H1 (cell line): ENCODE data around the gene TNRC6A. TPM values are rescaled to one million over a fixed set of nuclear protein-coding genes. Genes with fewer than 3 reads are reported as not detected.
"Not testable (repeated sequence)": the region's sequence is repeated elsewhere in the genome, so short reads cannot be mapped to it uniquely, and the experiment has no call there.

Experiments
- CTCF ChIA-PET: fragments of 300-600 bp; sonication (Branson Sonifier 250); formaldehyde crosslinking; loops from one replicate; lab custom pipeline; 2021; ENCODE audit not compliant: partially characterized antibody; lab: Charles Lee
- POLR2A ChIA-PET: fragments of 300-600 bp; sonication (Branson Sonifier 250); formaldehyde crosslinking; loops from one replicate; lab custom pipeline; 2021; ENCODE audit warnings: inconsistent platforms; ENCODE audit not compliant: partially characterized antibody; lab: Charles Lee
- DNase-seq, 2 experiments: peaks; one replicate each; pipeline versions ENCODE4 v3.0.0 to v3.0.0-alpha.2; 2010 to 2022; ENCODE audit warnings: low spot score in 2 of 2, low read depth in 1 of 2, mixed read lengths in 1 of 2
- FAIRE-seq: peaks from 2 replicates; lab custom pipeline; 2011; peaks lifted over from hg19 to GRCh38; lab: Jason Lieb, UNC
- H2AFZ ChIP-seq: 2 replicates; pipeline ENCODE4 v1.8.1; 2012; ENCODE audit warnings: low read length, inconsistent platforms
- H2AK5ac ChIP-seq: 2 replicates; pipeline ENCODE4 v1.6.1; 2013; ENCODE audit warnings: low read depth, low read length
- H2BK120ac ChIP-seq: replicated peaks from 2 replicates; pipeline ENCODE3; 2013; ENCODE audit warnings: low read depth, low read length, inconsistent platforms
- H2BK12ac ChIP-seq: 2 replicates; pipeline ENCODE4 v1.6.1; 2013; ENCODE audit warnings: low read depth, low read length
- H2BK15ac ChIP-seq: 2 replicates; pipeline ENCODE4 v1.6.1; 2013; ENCODE audit warnings: low read length
- H2BK20ac ChIP-seq: 2 replicates; pipeline ENCODE4 v1.6.1; 2013; ENCODE audit warnings: low read length
- H2BK5ac ChIP-seq: 2 replicates; pipeline ENCODE4 v1.6.1; 2013; ENCODE audit warnings: low read depth, low read length
- H3K14ac ChIP-seq: 2 replicates; pipeline ENCODE4 v1.6.1; 2013; ENCODE audit warnings: inconsistent platforms; ENCODE audit not compliant: insufficient read length
- H3K18ac ChIP-seq: 2 replicates; pipeline ENCODE4 v1.6.1; 2013; ENCODE audit warnings: low read length; ENCODE audit errors: extremely low read depth
- H3K23ac ChIP-seq: 2 replicates; pipeline ENCODE4 v1.6.1; 2013; ENCODE audit warnings: inconsistent platforms; ENCODE audit not compliant: insufficient read length
- H3K23me2 ChIP-seq: 2 replicates; pipeline ENCODE4 v1.6.1; 2013; ENCODE audit warnings: low read depth, low read length
- H3K27ac ChIP-seq: 2 replicates; pipeline ENCODE4 v1.6.1; 2011; ENCODE audit warnings: low read depth, low read length, inconsistent platforms
- H3K27me3 ChIP-seq, 4 experiments: replicated peaks in 1 of 4; 1 replicate in 1 of 4; 2 replicates in 3 of 4; pipeline versions ENCODE4 v1.6.1 to v1.8.1; 2011 to 2013; ENCODE audit warnings: low read length in 3 of 4, mild to moderate bottlenecking in 3 of 4, inconsistent platforms in 2 of 4, mixed read lengths in 2 of 4, moderate library complexity in 1 of 4; ENCODE audit not compliant: control insufficient read depth in 3 of 4, insufficient read depth in 3 of 4; ENCODE audit errors: extremely low read depth in 1 of 4
- H3K36me3 ChIP-seq, 4 experiments: 2 replicates each; pipeline versions ENCODE4 v1.6.1 to v1.8.1; 2011 to 2013; ENCODE audit warnings: mild to moderate bottlenecking in 4 of 4, low read length in 3 of 4, moderate library complexity in 2 of 4, control low read depth in 1 of 4, inconsistent platforms in 1 of 4; ENCODE audit not compliant: insufficient read depth in 4 of 4, control insufficient read depth in 2 of 4
- H3K4ac ChIP-seq: replicated peaks from 2 replicates; pipeline ENCODE3; 2013; ENCODE audit warnings: low read length, low read depth, mixed read lengths, inconsistent platforms; ENCODE audit not compliant: insufficient read length
- H3K4me1 ChIP-seq, 4 experiments: replicated peaks in 1 of 4; 1 replicate in 1 of 4; 2 replicates in 3 of 4; pipeline versions ENCODE4 v1.6.1 to v1.8.1; 2011 to 2013; ENCODE audit warnings: low read length in 3 of 4, inconsistent platforms in 2 of 4, mixed read lengths in 1 of 4; ENCODE audit not compliant: insufficient read depth in 4 of 4, control insufficient read depth in 3 of 4
- H3K4me2 ChIP-seq, 2 experiments: 2 replicates each; pipeline versions ENCODE4 v1.6.1 to v1.8.1; 2011 to 2013; ENCODE audit warnings: low read depth in 2 of 2, low read length in 2 of 2, control low read depth in 1 of 2, inconsistent platforms in 1 of 2, mild to moderate bottlenecking in 1 of 2; ENCODE audit not compliant: insufficient read depth in 1 of 2
- H3K4me3 ChIP-seq, 4 experiments: fragments of 200-600, 300-600 bp in 1 of 4; sonication (generic), shearing (Covaris generic), sonication (Bioruptor Twin) in 1 of 4; 2 replicates each; pipeline versions ENCODE4 v1.5.1 to v1.8.1; 2011 to 2016; ENCODE audit warnings: low read length in 4 of 4, low read depth in 3 of 4, control low read depth in 2 of 4, inconsistent platforms in 2 of 4, mild to moderate bottlenecking in 2 of 4, mixed read lengths in 1 of 4, moderate library complexity in 1 of 4; ENCODE audit not compliant: insufficient read depth in 2 of 4; ENCODE audit errors: extremely low read depth in 1 of 4
- H3K56ac ChIP-seq: replicated peaks from 2 replicates; pipeline ENCODE3; 2013; ENCODE audit warnings: low read depth, mild to moderate bottlenecking, mixed read lengths, low read length, inconsistent platforms; ENCODE audit not compliant: insufficient read length
- H3K79me1 ChIP-seq: 2 replicates; pipeline ENCODE4 v1.6.1; 2013; ENCODE audit warnings: low read depth, low read length, control low read depth
- H3K79me2 ChIP-seq, 2 experiments: 2 replicates each; pipeline versions ENCODE4 v1.6.1 to v1.8.1; 2012 to 2013; ENCODE audit warnings: low read length in 2 of 2, mild to moderate bottlenecking in 2 of 2, inconsistent platforms in 1 of 2; ENCODE audit not compliant: insufficient read depth in 2 of 2, control insufficient read depth in 1 of 2
- H3K9ac ChIP-seq, 4 experiments: replicated peaks in 1 of 4; 1 replicate in 1 of 4; 2 replicates in 3 of 4; pipeline versions ENCODE4 v1.6.1 to v1.8.1; 2011 to 2013; ENCODE audit warnings: low read depth in 3 of 4, low read length in 3 of 4, control low read depth in 2 of 4, mild to moderate bottlenecking in 2 of 4, moderate library complexity in 2 of 4, inconsistent platforms in 1 of 4; ENCODE audit errors: extremely low read depth in 1 of 4
- H3K9me3 ChIP-seq, 2 experiments: 2 replicates each; pipeline versions ENCODE4 v1.6.1 to v1.8.1; 2012 to 2013; ENCODE audit warnings: mild to moderate bottlenecking in 2 of 2, moderate library complexity in 2 of 2, control low read depth in 1 of 2, inconsistent platforms in 1 of 2, low read depth in 1 of 2, low read length in 1 of 2, mixed read lengths in 1 of 2; ENCODE audit not compliant: insufficient read depth in 2 of 2
- H4K20me1 ChIP-seq, 2 experiments: replicated peaks in 1 of 2; 2 replicates each; pipeline versions ENCODE3 to v1.8.1; 2011 to 2013; ENCODE audit warnings: inconsistent platforms in 2 of 2, low read length in 2 of 2, mild to moderate bottlenecking in 1 of 2; ENCODE audit not compliant: insufficient read depth in 2 of 2, control insufficient read depth in 1 of 2
- H4K5ac ChIP-seq: 2 replicates; pipeline ENCODE4 v1.6.1; 2013; ENCODE audit warnings: low read length, low read depth, mixed read lengths, inconsistent platforms; ENCODE audit not compliant: insufficient read length
- H4K8ac ChIP-seq: 2 replicates; pipeline ENCODE4 v1.8.0; 2013; ENCODE audit warnings: mild to moderate bottlenecking, moderate library complexity, low read length, inconsistent platforms; ENCODE audit not compliant: insufficient read depth; ENCODE audit errors: extremely low read depth
- H4K91ac ChIP-seq: replicated peaks from 2 replicates; pipeline ENCODE3; 2013; ENCODE audit warnings: low read length, mixed read lengths, inconsistent platforms; ENCODE audit not compliant: insufficient read length
- WGBS, 2 experiments: shearing (Covaris generic) in 1 of 2; methylation state at CpG; one replicate each; pipeline versions ENCODE4 v1.1.6 to v1.1.7; 2013 to 2015; ENCODE audit warnings: low lambda C conversion rate in 2 of 2, mixed read lengths in 2 of 2, inconsistent platforms in 1 of 2, low coverage in 1 of 2, missing lambda C conversion rate in 1 of 2; ENCODE audit not compliant: insufficient replicate concordance in 2 of 2, insufficient coverage in 1 of 2, insufficient read length in 1 of 2; ENCODE audit errors: extremely low coverage in 1 of 2, missing lambda C conversion rate in 1 of 2; 5-methylcytosine and 5-hydroxymethylcytosine counted together
- polyA plus RNA-seq, 7 experiments: library from polyadenylated mRNA; depleted of rRNA in 3 of 7; stranded (reverse) in 5 of 7; unstranded in 2 of 7; fragments of >200 nt in 5 of 7; fragments of 200-250 nt in 2 of 7; gene quantifications; 1 replicate in 5 of 7; 2 replicates in 1 of 7; 4 replicates in 1 of 7; pipeline versions ENCODE4 v1.2.1 to v1.2.3, GENCODE V29; 2011 to 2013; ENCODE audit warnings: missing spikeins in 2 of 7, mixed read lengths in 2 of 7
- total RNA-seq: library from RNA; stranded (reverse); fragmentation: NEBNext Ultra II Directional; extraction: Animal tissue kit (Norgen Biotek cat#: 25700); gene quantifications from 2 replicates; pipeline ENCODE4 v1.2.1, GENCODE V29; 2021

The TNRC6A gene
- total and polyA plus RNA-seq, 2 of the 8 experiments (the other 6 are each of a cell fraction or from before 2014, with no cell fraction given): 67.6 to 103 TPM

- DNase-seq, H2BK120ac ChIP-seq, H3K4ac ChIP-seq, H3K27ac ChIP-seq, H3K23me2 ChIP-seq, H3K14ac ChIP-seq, H2BK12ac ChIP-seq, H3K4me3 ChIP-seq, H4K8ac ChIP-seq, FAIRE-seq, H3K36me3 ChIP-seq, H4K5ac ChIP-seq, H3K18ac ChIP-seq, H4K91ac ChIP-seq, H3K79me1 ChIP-seq, H3K9me3 ChIP-seq, H3K23ac ChIP-seq, H2AFZ ChIP-seq, H3K9ac ChIP-seq, H3K27me3 ChIP-seq, H2AK5ac ChIP-seq, H3K56ac ChIP-seq, H3K4me2 ChIP-seq, H2BK15ac ChIP-seq, H2BK5ac ChIP-seq, H2BK20ac ChIP-seq: not testable (repeated sequence)
- peaks cover 0 to 10% (median 7%) of the 10 kb centered on the region in 4 experiments; a peak in 4 of 7 replicates for H3K4me1 ChIP-seq
- 95% methylated on average over 5 of the region's 5 CpGs; no CpG with 5 or more reads in 1 of the 2 experiments for WGBS, 2 experiments
- ChIA-PET CTCF (interaction anchor here (0.6 kb wide), 1 partner anchor 15 kb away, joined by 4 read pairs; no protein-coding TSS in a partner anchor), POLR2A (interaction anchor here (0.7 to 7.2 kb wide), 2 partner anchors 17 to 22 kb away, joined by 3 to 71 read pairs; no protein-coding TSS in a partner anchor)
- peaks cover 35 to 46% of the 10 kb centered on the region in 2 experiments for H4K20me1 ChIP-seq
- H3K79me2 ChIP-seq: peaks cover 63 to 100% of the 10 kb centered on the region in 2 experiments
Observed at GRCh38 chr16:24749872-24750271, 20.4 kb downstream of the TNRC6A start.
